ENCODE results near the gene GJC3. TPM values are rescaled to one million over a fixed set of nuclear protein-coding genes. Genes with fewer than 3 reads are reported as not detected.
A peak's percentile ranks its signal among the peaks of the same experiment; 100 is the strongest.
"Not testable (repeated sequence)": the region's sequence is repeated elsewhere in the genome, so short reads cannot be mapped to it uniquely, and the experiment has no call there.

Gene GJC3, protein sequence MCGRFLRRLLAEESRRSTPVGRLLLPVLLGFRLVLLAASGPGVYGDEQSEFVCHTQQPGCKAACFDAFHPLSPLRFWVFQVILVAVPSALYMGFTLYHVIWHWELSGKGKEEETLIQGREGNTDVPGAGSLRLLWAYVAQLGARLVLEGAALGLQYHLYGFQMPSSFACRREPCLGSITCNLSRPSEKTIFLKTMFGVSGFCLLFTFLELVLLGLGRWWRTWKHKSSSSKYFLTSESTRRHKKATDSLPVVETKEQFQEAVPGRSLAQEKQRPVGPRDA
- under 1 TPM in 1 of 2 experiments, not detected in 1; 0.48 TPM for total RNA-seq

DNA sequence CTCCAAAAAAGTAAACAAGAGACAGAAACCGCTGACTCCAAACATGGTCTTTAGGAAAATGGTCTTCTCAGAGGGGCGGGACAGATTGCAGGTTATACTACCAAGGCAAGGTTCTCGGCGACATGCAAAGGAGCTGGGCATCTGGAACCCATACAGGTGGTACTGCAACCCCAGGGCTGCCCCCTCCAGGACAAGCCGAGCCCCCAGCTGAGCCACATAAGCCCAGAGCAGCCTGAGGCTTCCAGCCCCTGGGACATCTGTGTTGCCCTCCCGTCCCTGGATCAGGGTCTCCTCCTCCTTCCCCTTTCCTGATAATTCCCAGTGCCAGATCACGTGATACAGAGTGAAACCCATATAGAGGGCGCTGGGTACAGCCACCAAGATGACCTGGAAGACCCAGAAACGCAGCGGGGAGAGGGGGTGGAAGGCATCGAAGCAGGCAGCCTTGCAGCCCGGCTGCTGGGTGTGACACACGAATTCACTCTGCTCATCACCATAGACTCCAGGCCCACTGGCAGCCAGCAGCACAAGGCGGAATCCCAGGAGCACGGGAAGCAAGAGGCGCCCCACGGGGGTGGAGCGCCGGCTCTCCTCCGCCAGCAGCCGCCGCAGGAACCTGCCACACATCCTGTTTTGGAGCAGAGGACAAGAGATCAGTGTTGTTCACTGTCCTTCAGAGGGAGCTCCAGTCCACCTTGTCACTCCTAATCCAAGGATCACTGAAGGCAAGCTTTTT, at the start of gene GJC3:
Gene GJC3 (minus strand): TSS at position 627 of the 736 bp plus-strand sequence. CDS start 0 bp downstream, at position 627.
- Mint-ChIP-seq H3K36me3 (ENCODE audit: low read depth) (no peaks in the 10 kb centered on the region), H3K27me3 (peaks cover 23% of the 10 kb centered on the region), H3K4me3 (peak within 1 kb of the TSS; percentile 62), H3K27ac (peak within 1 kb of the TSS; percentile 73), H3K9me3 (no peaks in the 10 kb centered on the region), H3K4me1 (peaks cover 29% of the 10 kb centered on the region)
- CTCF ChIA-PET, result interaction anchor here (0.6 to 1.5 kb wide), 8 partner anchors 9 to 1774 kb away, joined by 3 to 6 read pairs (median 3); partner anchors contain the start of gene TRIM4
- POLR2A ChIA-PET, result no interaction called here
- DNase-seq, result peak; percentile 60

DNA sequence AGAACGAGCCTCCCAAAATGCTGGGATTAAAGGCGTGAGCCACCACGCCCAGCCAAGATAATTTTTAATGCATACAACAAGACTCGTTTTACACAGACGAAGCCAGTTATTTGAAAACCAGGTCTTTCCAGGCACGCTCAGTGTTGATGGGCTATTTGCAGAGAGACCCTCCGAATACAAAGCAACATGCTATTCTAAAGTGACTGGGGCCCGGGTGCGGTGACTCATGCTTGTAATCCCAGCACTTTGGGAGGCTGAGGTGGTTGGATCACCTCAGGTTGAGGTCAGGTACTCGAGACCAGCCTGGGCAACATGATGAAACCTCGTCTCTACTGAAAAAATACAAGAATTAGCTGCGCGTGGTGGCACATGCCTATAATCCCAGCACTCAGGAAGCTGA, 47.2 kb upstream of the GJC3 start:
- H3K27me3 Mint-ChIP-seq, result peaks cover 8% of the 10 kb centered on the region
- no peak for DNase-seq
- CTCF ChIA-PET, result interaction anchor here (1.0 to 1.2 kb wide), 2 partner anchors 10 to 73 kb away, joined by 3 to 5 read pairs; partner anchors contain the start of gene ZSCAN21
- no peak overlapping the region for H3K27ac Mint-ChIP-seq
- no peaks in the 10 kb centered on the region for H3K36me3 Mint-ChIP-seq (ENCODE audit: low read depth)
- H3K4me3 Mint-ChIP-seq, result no peak overlapping the region
- H3K9me3 Mint-ChIP-seq, result no peaks in the 10 kb centered on the region
- peaks cover 12% of the 10 kb centered on the region for H3K4me1 Mint-ChIP-seq
- POLR2A ChIA-PET, result no interaction called here

DNA sequence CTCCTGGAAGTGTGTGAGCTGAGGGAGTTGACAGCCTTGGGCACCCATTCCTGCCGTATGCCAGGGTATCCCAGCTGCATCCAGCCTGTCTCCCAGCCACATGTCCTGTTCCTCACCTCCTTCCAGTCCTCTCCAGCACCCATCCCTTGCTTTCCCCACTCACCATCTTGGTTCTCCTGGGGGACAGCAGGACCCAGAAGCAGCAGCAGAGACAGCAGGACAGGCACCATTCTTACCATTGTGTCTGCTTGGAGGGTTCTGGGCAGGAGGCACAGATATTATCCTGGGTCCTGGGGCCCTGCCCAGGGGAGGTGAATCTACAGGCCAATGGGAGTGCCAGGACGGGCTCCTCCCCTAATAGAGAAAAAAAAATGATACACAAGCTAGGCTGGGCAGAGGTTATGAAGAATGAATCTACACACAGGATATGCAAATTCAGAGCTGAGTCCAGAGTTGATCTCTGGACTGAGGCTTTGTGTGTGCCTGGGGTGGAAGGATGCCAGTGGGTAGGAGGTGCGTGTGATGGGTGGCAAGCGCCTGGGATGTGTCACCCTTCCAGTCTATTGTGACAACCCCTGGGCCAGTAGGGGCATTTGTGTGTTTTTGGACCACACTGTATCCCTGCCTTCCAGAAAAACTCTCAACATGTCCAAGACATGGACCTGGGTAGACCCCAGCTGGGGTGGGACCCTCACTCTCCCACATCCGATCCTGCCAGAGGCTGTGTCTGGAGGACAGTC, 46.5 kb upstream of the GJC3 start, which contains the start of gene AZGP1:
Gene AZGP1 (minus strand): TSS at position 250 of the 740 bp plus-strand sequence. CDS start 11 bp downstream, at position 239.
- H3K36me3 Mint-ChIP-seq (ENCODE audit: low read depth), result no peaks in the 10 kb centered on the region
- H3K27me3 Mint-ChIP-seq, result peaks cover 8% of the 10 kb centered on the region
- H3K4me3 Mint-ChIP-seq, result no peak within 1 kb of the TSS
- no peak within 1 kb of the TSS for H3K27ac Mint-ChIP-seq
- DNase-seq, result no peak
- peaks cover 11% of the 10 kb centered on the region for H3K4me1 Mint-ChIP-seq
- ChIA-PET POLR2A (no interaction called here), CTCF (no interaction called here)
- H3K9me3 Mint-ChIP-seq, result no peaks in the 10 kb centered on the region

DNA sequence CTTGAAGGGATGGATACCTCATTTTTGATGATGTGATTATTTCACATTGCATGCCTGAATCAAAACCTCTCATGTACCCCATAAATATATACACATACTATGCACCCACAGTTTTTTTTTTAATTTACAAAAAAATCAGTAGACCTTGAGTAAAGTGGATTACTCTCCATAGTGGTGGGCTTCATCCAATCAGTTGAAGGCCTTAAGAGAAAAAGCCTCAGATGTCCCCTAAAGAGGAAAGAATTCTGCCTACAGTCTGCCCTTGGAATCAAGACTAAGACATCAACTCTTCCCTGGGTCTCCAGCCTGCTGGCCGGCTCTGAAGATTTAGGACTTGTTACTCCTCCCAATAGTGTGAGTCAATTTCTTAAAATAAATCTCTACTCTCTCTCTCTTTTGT, 45.3 kb upstream of the GJC3 start:
- peaks cover 12% of the 10 kb centered on the region for H3K27me3 Mint-ChIP-seq
- ChIA-PET CTCF (no interaction called here), POLR2A (no interaction called here)
- no peak for DNase-seq
- H3K27ac Mint-ChIP-seq, result no peak overlapping the region
- H3K4me1 Mint-ChIP-seq, result peaks cover under 1% of the 10 kb centered on the region
- no peaks in the 10 kb centered on the region for H3K36me3 Mint-ChIP-seq (ENCODE audit: low read depth)
- no peak overlapping the region for H3K4me3 Mint-ChIP-seq
- no peaks in the 10 kb centered on the region for H3K9me3 Mint-ChIP-seq

DNA sequence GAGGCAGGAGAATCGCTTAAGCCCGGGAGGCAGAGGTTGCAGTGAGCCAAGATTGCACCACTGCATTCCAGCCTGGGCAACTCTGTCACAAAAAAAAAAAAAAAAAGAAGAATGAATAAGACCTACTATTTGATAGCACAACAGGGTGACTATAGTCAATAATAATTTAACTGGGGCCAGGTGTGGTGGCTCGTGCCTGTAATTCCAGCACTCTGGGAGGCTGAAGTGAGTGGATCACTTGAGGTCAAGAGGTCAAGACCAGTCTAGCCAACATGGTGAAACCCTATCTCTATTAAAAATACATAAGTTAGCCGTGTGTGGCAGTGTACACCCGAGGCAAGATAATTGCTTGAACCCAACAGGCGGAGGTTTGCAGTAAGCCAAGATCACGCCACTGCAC, 44.4 kb upstream of the GJC3 start:
- CTCF ChIA-PET; H3K36me3 Mint-ChIP-seq (ENCODE audit: low read depth); POLR2A ChIA-PET; DNase-seq; H3K9me3 Mint-ChIP-seq; H3K27ac Mint-ChIP-seq; H3K4me3 Mint-ChIP-seq; H3K4me1 Mint-ChIP-seq: not testable (repeated sequence)
- peaks cover 14% of the 10 kb centered on the region for H3K27me3 Mint-ChIP-seq

DNA sequence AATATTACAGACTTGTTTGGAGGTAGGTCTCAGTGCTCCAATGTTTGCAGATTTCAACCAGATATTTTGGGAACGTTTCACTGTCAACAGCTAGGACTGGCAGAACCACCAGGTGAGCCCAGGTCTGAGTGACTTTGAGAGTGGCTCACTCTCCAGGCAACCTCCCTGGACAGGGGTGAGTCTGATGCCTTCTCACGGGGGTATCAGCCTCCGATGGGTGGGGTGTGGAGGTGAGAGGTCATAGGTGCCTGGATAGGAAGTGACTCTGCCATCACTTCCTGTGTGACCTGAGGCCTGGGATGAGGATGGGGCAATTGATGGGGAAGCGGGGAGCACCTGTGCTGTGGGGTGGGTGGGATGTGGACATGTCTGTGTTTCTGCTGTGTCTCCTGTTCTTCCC, 41.8 kb upstream of the GJC3 start:
- Mint-ChIP-seq H3K36me3 (ENCODE audit: low read depth) (no peaks in the 10 kb centered on the region), H3K27ac (no peak overlapping the region), H3K4me1 (no peaks in the 10 kb centered on the region), H3K9me3 (no peaks in the 10 kb centered on the region), H3K4me3 (no peak overlapping the region), H3K27me3 (peaks cover 9% of the 10 kb centered on the region)
- ChIA-PET POLR2A (no interaction called here), CTCF (no interaction called here)
- DNase-seq, result no peak

DNA sequence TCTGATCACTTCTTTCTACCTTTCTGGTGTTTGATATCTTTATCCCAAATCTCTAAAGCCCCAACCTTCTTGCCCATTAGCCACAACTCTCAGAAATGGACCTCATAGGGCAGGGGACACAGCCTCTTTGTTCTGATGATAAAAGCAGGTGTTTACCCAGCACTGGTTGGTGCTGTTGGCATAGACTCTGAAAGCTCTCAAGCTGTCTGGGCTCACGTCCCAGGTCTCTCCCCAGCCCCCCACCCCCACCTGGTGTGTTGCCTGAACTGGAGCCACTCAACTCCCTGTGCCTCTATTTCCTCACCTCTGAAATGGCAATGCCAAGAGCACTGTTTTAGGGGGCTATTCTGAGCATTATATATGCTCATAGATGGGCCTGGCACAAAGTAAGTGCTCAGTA, 40.4 kb upstream of the GJC3 start:
- H3K27ac Mint-ChIP-seq; H3K36me3 Mint-ChIP-seq (ENCODE audit: low read depth); H3K27me3 Mint-ChIP-seq; POLR2A ChIA-PET; H3K4me1 Mint-ChIP-seq; DNase-seq; H3K9me3 Mint-ChIP-seq; H3K4me3 Mint-ChIP-seq: not testable (repeated sequence)
- CTCF ChIA-PET, result interaction anchor here (0.6 kb wide), 1 partner anchor 53 kb away, joined by 5 read pairs; no protein-coding TSS in a partner anchor

DNA sequence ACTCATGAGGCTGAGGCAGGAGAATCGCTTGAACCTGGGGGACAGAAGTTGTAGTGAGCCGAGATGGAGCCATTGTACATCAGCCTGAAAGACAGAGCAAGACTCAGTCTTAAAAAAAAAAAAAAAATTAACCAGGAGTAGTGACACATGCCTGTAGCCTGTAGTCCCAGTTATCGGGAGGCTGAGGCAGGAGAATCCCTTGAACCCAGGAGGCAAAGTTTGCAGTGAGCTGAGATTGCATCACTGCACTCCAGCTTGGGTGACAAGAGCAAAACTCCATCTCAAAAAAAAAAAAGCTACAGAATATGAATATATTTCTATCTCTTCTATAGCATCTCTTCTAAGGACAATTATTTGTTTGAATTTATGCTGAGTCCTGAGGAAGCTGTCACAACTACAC, 39.9 kb upstream of the GJC3 start:
- H3K27me3 Mint-ChIP-seq, result peaks cover 8% of the 10 kb centered on the region
- no peaks in the 10 kb centered on the region for H3K4me1 Mint-ChIP-seq
- H3K9me3 Mint-ChIP-seq, result no peaks in the 10 kb centered on the region
- ChIA-PET CTCF (interaction anchor here (0.6 kb wide), 1 partner anchor 54 kb away, joined by 5 read pairs; no protein-coding TSS in a partner anchor), POLR2A (no interaction called here)
- DNase-seq, result no peak
- H3K4me3 Mint-ChIP-seq, result no peak overlapping the region
- no peaks in the 10 kb centered on the region for H3K36me3 Mint-ChIP-seq (ENCODE audit: low read depth)
- H3K27ac Mint-ChIP-seq, result no peak overlapping the region

DNA sequence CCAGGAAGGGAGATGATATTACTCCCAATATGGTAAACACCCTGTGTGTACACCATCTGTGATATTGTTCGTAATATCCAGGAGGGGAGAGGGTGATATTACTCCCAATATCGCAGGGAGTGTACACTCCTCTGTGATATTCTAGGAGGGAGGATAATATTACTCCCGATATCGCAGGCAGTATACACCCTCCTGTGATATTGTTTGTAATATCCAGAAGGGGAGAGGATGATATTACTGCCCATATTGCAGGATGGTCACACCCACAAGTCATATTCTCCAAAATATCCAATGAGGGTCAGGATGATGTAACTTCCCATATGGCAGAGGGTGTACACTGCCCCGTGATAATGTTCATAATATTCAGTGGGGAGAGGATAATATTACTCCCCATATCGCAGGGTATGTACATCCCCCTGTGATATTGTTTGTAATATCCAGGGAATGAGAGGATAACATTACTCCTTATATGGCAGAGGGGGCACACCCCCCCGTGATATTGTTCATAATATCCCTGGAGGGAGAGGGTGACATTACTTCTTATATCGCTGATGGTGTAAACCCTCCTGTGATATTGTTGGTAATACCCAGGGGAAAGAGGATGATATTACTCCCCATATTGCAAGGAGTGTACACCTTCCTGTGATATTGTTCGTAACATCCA, 29.3 kb upstream of the GJC3 start:
- Mint-ChIP-seq H3K4me1 (peaks cover 4% of the 10 kb centered on the region), H3K9me3 (no peaks in the 10 kb centered on the region), H3K27ac (no peak overlapping the region), H3K36me3 (ENCODE audit: low read depth) (no peaks in the 10 kb centered on the region), H3K27me3 (peaks cover 20% of the 10 kb centered on the region), H3K4me3 (no peak overlapping the region)
- ChIA-PET CTCF (no interaction called here), POLR2A (no interaction called here)
- no peak for DNase-seq

DNA sequence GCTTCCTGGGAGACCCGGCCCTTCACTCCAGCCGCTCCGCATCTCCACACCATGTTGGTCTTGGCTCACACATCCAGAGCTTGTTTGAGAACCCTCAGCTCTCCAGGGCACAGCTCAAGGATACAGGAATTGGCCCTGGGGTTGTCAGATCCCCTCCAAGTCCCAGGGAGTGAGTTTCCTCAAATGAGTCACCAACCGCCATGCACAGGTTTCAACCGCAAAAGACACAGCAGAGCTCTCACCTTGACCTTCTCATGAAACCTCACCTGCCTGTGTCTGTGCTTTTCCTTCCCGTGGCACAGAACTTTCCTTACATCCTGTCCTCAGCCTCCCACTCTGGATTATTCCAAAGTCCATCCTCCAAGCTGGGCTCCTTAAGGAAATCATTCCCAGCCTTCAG, 25.8 kb upstream of the GJC3 start:
- Mint-ChIP-seq H3K9me3 (peaks cover 4% of the 10 kb centered on the region), H3K4me3 (no peak overlapping the region), H3K27ac (no peak overlapping the region), H3K36me3 (ENCODE audit: low read depth) (no peaks in the 10 kb centered on the region), H3K4me1 (peaks cover 4% of the 10 kb centered on the region), H3K27me3 (peaks cover 14% of the 10 kb centered on the region)
- DNase-seq, result no peak
- ChIA-PET CTCF (interaction anchor here (1.0 kb wide), 1 partner anchor 107 kb away, joined by 4 read pairs; no protein-coding TSS in a partner anchor), POLR2A (no interaction called here)

DNA sequence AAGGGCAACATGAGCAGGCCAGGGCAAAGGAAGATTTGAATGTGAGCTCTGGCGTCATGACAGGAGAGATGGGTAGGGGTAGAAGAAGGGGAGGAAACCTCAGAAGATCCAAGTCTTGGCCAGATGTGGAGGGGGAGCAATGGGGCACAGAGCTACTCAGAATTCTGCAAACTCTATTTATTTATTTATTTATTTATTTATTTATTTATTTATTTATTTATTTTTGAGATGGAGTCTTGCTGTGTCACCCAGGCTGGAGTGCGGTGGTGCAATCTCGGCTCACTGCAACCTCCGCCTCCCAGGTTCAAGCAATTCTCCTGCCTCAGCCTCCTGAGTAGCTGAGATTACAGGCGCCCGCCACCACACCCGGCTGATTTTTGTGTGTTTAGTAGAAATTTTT, 25.2 kb upstream of the GJC3 start:
- H3K27ac Mint-ChIP-seq; H3K4me1 Mint-ChIP-seq; H3K9me3 Mint-ChIP-seq; DNase-seq; POLR2A ChIA-PET; H3K36me3 Mint-ChIP-seq (ENCODE audit: low read depth); H3K4me3 Mint-ChIP-seq: not testable (repeated sequence)
- H3K27me3 Mint-ChIP-seq, result peaks cover 10% of the 10 kb centered on the region
- CTCF ChIA-PET, result interaction anchor here (1.0 kb wide), 1 partner anchor 108 kb away, joined by 4 read pairs; no protein-coding TSS in a partner anchor

DNA sequence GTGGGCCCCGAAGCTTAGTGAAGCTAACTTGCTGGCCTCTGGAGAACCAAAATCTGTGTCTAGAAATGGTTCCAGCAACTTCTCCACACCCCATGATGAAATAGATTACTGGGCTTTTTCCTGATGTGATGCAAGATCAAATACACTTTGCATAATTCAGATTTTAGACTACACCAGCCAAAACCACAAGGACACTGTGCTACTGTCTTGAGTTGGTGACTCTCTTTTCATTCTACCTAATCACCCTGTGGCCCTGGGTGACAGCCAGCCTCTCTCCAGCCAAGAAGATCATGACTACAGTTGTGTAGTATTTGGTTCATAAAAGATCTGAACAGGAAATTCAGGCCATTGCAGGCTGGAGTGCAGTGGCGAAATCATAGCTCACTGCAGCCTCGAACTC, 24.2 kb upstream of the GJC3 start:
- no peaks in the 10 kb centered on the region for H3K36me3 Mint-ChIP-seq (ENCODE audit: low read depth)
- peaks cover 8% of the 10 kb centered on the region for H3K27me3 Mint-ChIP-seq
- ChIA-PET CTCF (no interaction called here), POLR2A (interaction anchor here (0.8 kb wide), 1 partner anchor 223 kb away, joined by 7 read pairs; no protein-coding TSS in a partner anchor)
- H3K4me3 Mint-ChIP-seq, result no peak overlapping the region
- no peak overlapping the region for H3K27ac Mint-ChIP-seq
- peaks cover 4% of the 10 kb centered on the region for H3K9me3 Mint-ChIP-seq
- DNase-seq, result no peak
- peaks cover 4% of the 10 kb centered on the region for H3K4me1 Mint-ChIP-seq

All from activated CD4-positive, alpha-beta T cell treated with anti-CD3 and anti-CD28 coated beads, Interleukin-2, amount 10 ng/mL, durations not matched to agents 7 days and 5 days (primary cell).